Endothelial cell of coronary artery (primary cell): ENCODE measurements around the gene FAM24B. TPM values are rescaled to one million over a fixed set of nuclear protein-coding genes. Genes with fewer than 3 reads are reported as not detected.

Experiments used
- total RNA-seq: library from RNA; depleted of rRNA; stranded (reverse); fragments of >200 nt; gene quantifications from 2 replicates; pipeline ENCODE4 v1.2.3, GENCODE V29; 2014

The FAM24B gene, protein sequence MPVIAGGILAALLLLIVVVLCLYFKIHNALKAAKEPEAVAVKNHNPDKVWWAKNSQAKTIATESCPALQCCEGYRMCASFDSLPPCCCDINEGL
- total RNA-seq, result 6.6 and 9.7 TPM in 2 replicates

DNA sequence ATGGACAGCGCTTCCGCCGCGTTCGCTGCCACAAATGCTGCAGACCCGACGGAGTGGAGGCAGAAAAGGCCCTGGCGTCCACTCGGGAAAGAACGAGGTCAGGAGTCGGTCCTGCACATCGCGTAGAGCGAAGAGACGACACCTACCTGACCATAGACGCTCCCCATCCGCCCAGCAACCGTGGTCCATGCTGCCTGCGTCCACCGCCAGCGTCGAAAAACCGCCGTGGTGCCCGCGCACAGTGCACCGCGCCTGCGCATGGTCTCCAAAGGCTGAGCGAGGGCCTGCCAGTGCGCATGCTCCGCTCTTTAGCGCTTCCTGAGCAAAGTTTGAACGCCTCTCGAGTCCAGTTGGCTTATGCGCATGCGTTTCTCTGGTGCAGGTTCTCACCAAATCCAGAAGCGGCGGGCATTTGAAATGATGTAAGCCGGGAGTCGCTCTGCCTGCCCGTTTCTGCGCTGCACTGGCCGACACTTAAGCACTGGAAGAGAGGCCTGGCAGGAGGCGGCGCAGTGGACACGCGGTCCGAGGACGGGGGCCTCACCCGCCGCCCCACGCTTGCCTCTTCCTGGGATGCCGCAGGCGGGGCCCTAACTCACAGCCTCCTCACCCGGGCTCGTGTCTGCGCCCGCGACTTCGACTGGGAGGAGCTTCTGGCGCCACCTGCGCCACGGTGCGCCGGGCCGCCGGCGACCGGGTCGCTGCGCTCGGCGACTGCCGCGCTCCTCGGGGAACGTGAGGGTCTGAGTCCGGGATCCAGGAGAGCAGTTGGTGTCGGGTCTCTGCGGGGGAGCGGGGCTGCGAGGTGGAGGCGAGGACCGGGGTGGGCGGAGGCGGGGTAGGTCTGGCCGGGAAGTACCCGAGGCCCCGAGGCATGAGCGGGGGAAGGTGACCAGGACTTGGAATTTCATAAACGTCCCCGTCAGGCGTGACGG lies at the start of gene FAM24B:
Gene FAM24B (minus strand): TSS at position 243 of the 935 bp plus-strand sequence. CDS start 29,066 bp downstream, outside the sequence.

GRCh38 chr10:122910310-122910709 lies 30.9 kb upstream of the FAM24B start, which contains the start of gene FAM24A:
Gene FAM24A, plus strand, starts transcription at chr10:122910610. Its CDS starts 1,025 bp downstream, at chr10:122911635.

GRCh38 chr10:122845783-122846332 lies 33.5 kb downstream of the FAM24B start, which contains the start of gene CUZD1:
Gene CUZD1, minus strand, starts transcription at chr10:122845857. Its CDS starts 14 bp downstream, at chr10:122845843.

Other genes starting within 250 kb of the FAM24B start
- gene C10orf120, start 179.7 kb downstream of the FAM24B start, total RNA-seq, result not detected in 2 replicates
- 0.54 and 1.0 TPM in 2 replicates for gene CUZD1, start 33.7 kb downstream of the FAM24B start, total RNA-seq
- not detected in 2 replicates for gene FAM24A, start 31.0 kb upstream of the FAM24B start, total RNA-seq
- gene C10orf88, start 74.6 kb upstream of the FAM24B start, total RNA-seq, result 13.3 and 15.5 TPM in 2 replicates
- gene PSTK, start 100.8 kb upstream of the FAM24B start, total RNA-seq, result 4.0 and 5.8 TPM in 2 replicates
- gene IKZF5, start 129.2 kb upstream of the FAM24B start, total RNA-seq, result 2.5 and 4.0 TPM in 2 replicates
- 3.2 and 3.9 TPM in 2 replicates for gene ACADSB, start 129.4 kb upstream of the FAM24B start, total RNA-seq